NCI-H524 treated with DMSO at 0.1 percent for 48 hours (cell line): ENCODE results near the gene SUMO2.
"Not testable (repeated sequence)": the region's sequence is repeated elsewhere in the genome, so short reads cannot be mapped to it uniquely, and the experiment has no call there.

Experiments used
- DNase-seq: peaks from one replicate; lab custom pipeline; 2025; lab: John Stamatoyannopoulos, UW

The SUMO2 gene

DNA sequence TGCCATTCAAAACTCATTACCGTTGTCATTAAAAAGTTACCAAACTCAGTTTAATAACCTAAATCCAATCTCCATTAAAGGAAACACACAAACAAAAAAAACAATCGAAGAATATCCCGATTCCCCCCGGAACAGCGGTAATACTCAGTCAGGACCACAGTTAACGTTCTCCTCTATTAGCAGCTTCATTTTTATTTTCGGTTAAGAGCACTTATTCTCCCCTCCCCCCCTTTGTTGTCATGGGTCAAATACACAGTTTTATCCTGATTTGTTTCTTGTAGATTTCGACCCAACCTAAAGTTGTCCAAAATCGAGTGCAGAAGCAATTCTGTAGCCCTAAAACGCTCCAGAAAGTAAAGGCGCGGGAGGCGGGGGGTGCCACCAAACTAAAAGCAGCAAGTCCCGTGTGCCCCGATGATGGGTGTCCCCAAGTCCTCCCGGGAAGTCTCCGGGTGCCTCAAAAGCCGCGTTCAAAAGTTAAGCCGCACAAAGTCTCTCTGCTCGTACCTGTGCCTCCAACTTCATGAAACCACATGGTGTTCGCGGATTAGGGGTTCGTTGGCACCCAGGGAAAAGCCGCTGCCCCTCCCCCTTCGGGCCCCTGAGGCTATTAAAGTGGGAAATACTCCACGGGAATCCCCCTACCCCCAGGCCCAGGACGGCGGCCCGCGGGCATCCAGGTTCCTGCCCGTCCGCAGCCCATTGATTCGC is 996 bp downstream of the SUMO2 start:
- no peak for DNase-seq

GRCh38 chr17:75181110-75181509 is 1.6 kb downstream of the SUMO2 start:
- DNase-seq, result no peak

GRCh38 chr17:75178453-75178852 is 4.3 kb downstream of the SUMO2 start:
- DNase-seq, result no peak

GRCh38 chr17:75176625-75177024 is 6.1 kb downstream of the SUMO2 start:
- no peak for DNase-seq

GRCh38 chr17:75174996-75175395 is 7.8 kb downstream of the SUMO2 start:
- no peak for DNase-seq

DNA sequence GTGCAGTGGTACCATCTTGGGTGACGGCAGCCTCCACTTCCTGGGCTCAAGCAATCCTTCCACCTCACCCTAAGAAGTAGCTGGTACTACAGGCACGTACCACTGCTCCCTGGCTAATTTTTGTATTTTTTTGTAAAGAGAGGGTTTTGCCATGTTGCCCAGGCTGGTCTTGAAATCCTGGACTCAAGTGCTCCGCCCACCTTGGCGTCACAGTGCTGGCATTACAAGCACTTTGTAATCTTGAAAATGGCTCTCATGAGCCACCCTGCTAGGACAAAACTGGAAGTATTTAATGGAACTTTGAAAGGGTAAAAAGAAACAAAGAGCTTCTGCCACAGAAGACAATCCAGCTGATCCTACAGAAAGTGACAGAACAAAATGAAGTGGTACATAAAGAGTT is 9.2 kb downstream of the SUMO2 start:
- DNase-seq, result no peak

DNA sequence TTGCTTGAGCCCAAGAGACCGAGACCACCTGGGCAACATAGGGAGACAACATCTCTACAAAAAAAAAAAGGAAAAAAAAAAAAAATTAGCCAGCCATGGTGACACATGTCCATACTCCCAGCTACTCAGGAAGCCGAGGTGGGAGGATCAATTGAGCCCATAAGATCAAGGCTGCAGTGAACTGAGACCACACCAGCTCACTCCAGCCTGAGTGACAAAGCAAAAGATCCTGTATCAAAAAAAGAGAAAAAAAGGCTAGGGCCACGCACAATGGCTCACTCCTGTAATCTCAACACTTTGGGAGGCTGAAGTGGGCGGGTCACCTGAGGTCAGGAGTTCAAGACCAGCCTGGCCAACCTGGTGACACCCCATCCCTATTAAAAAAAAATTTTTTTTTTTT is 13.8 kb downstream of the SUMO2 start:
- no peak for DNase-seq

GRCh38 chr17:75164606-75165005 is 18.2 kb downstream of the SUMO2 start:
- not testable (repeated sequence) for DNase-seq

- DNase-seq, result no peak
Observed at GRCh38 chr17:75163074-75163473, 19.7 kb downstream of the SUMO2 start.

- DNase-seq, result no peak
Observed at GRCh38 chr17:75160211-75160610, 22.5 kb downstream of the SUMO2 start.

DNA sequence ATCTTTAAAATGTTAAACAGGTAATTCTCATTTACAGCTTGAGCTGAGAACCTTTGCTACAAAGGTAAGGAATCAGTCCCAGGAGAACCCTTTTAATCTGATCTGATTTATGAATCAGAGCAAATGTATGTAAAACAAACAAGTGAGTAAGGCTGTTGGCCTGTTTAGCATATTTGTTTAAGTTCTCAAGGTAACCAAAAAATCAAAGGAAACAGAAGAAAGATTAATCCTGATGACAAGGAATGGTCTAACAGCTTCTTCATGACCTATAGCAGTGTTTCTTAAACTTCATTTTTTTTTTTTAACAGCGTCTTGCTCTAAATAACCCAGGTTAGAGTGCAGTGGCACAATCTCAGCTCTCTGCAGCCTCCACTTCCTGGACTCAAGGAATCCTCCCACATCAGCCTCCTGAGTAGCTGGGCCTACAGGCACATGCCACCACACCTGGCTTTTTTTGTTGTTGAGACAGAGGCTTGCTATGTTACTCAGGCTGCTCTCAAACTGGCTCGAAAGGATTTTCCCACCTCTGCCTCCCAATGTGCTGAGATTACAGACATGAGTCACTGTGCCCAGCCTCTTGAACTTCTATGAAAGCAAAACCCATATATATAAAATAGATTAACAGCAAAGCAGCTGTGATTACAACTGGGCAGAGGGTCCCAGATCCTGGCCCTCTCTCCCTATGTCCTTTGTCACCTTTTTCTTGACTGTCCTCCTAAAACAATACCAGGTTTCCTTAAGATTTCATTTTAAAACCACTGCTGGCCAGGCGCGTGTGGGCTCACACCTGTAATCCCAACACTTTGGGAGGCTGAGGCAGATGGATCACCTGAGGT is 23.3 kb downstream of the SUMO2 start:
- DNase-seq, result no peak

- not testable (repeated sequence) for DNase-seq
Observed at GRCh38 chr17:75158480-75158879, 24.3 kb downstream of the SUMO2 start.

DNA sequence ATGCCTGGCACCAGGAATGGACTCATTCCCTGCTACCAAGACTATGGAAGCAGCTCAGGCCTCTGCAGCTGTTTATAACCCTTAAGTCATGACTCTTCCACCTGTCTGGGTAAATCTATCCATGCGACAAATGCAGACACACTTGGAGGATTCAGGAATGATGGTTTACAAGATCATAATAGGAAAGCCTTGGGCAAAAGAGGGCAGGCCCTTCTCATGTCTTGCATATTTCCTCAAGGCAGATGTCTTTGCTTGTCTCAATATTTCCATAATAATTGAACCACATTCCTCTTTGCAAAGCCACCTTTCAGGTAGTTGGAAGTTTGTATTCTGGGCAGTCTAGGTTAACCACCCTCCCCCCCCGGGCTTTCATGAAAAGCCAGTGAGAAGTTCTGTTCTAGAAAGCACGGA is 27.6 kb downstream of the SUMO2 start:
- peak; percentile 39 for DNase-seq

- DNase-seq, result peak; percentile 99
Observed at GRCh38 chr17:75154195-75155106, 28.3 kb downstream of the SUMO2 start, which contains the start of gene JPT1. Gene JPT1, minus strand, starts transcription at chr17:75154512. Its CDS starts 115 bp downstream, at chr17:75154397.

GRCh38 chr17:75153780-75154194 is 29.0 kb downstream of the SUMO2 start:
- DNase-seq, result no peak

GRCh38 chr17:75152922-75153779 is 29.6 kb downstream of the SUMO2 start:
- peak; percentile 18 for DNase-seq

DNA sequence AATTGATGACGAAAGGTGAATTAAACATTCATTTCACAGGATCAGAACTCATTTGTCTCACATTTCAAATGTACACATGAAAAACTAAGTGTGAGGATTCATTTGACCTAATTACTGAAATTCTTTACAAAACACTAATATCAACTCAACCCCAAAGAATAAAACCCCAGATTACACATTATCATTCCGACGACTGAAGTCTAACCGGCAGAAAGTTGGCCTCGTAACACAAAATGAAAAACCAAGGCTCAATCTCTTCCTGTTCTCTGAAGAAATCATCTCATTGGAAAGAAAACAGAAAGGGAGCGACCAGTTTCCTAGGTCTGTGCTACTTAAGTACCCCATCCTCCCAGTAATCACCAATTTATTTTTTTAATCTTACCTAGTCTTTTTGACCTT is 30.2 kb downstream of the SUMO2 start:
- no peak for DNase-seq

DNA sequence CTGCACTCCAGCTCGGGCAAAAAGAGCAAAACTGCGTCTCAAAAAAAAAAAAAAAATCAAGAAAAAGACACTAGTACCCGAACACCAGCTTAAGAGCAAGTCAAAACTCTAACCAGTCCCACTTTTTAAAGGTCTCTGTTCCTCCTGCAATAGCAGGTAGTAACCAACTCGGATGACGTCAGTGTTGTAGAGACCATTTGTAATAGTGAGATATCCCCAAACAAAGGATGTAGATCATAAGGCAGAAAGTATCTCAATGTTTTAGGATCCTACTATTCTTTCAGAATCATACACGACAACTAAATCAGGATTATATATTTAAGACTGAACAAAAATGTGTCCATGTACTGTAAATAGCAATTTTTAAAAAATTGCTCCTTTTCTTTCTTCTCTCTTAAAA is 30.8 kb downstream of the SUMO2 start:
- peak; percentile 11 for DNase-seq

DNA sequence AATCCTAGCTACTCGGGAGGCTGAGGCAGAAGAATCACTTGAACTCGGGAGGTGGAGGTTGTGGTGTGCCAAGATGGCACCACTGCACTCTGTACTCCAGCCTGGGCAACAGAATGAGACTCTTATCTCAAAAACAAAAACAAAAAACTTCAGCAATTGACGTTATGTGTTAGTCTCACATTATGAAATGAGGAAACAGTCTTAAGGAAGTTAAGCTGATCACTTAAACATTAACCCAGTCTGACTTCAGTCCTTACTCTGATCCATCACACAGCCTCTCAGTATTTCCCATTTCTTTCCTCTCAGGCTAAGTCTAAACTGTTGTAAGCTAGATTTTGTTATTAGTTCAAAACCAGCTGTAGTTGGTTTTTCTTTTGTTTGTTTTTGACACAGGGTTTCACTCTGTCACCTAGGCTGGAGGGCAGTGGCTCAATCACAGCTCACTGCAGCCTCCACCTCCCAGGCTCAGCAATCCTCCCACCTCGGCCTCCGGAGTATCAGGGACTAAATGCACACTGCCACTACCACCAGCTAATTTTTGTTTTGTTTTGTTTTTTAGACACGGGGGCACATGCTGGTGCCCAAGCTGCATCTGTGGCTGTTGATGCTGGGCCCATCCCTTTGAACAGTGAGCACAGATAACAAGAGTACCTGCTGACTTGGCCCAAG is 34.7 kb downstream of the SUMO2 start:
- no peak for DNase-seq

GRCh38 chr17:75146592-75146991 is 36.2 kb downstream of the SUMO2 start:
- no peak for DNase-seq
